HPDE6-E6E7 (cell line): ENCODE data around the gene PLA2G6.
"Not testable (repeated sequence)": the region's sequence is repeated elsewhere in the genome, so short reads cannot be mapped to it uniquely, and the experiment has no call there.

Experiments
- DNase-seq: peaks from one replicate; pipeline ENCODE4 v3.0.0; 2011; ENCODE audit warnings: missing footprints; ENCODE audit errors: extremely low spot score

PLA2G6 gene

DNA sequence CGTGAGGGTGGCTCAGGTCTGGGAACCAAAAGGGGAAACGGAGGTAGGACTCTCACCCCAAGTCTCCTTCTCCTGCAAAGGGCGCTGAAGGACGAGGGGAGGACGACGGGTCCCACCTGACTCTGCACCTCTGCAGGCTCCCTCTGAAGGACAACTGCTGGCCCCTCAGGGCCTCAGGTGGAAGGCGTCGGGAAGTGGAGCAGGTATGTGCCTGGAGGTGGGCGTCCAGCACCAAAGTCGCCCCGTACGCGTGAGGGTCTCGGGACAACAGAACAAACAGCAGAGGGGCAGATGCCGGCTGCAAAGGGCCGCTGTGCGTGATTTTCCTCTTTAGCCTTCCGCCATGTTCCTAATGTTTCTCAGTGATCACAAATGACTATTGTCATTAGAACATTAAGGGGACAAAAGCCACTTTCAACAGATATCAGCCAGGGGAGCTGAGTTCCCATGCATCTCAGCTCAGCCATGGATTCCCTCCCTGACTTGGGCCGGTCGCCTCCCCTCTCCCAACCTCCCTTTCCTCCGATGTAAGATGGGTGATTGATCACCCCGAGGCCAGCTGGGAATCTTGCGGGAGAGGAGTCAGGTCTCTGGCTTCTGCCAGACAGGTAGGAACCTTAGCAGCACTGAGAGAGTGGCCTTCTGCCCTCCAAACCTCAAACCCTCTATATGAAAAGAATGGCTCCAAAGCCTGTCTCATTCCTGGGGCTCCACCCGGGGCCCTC is 98.5 kb downstream of the PLA2G6 start:
- no peak for DNase-seq

DNA sequence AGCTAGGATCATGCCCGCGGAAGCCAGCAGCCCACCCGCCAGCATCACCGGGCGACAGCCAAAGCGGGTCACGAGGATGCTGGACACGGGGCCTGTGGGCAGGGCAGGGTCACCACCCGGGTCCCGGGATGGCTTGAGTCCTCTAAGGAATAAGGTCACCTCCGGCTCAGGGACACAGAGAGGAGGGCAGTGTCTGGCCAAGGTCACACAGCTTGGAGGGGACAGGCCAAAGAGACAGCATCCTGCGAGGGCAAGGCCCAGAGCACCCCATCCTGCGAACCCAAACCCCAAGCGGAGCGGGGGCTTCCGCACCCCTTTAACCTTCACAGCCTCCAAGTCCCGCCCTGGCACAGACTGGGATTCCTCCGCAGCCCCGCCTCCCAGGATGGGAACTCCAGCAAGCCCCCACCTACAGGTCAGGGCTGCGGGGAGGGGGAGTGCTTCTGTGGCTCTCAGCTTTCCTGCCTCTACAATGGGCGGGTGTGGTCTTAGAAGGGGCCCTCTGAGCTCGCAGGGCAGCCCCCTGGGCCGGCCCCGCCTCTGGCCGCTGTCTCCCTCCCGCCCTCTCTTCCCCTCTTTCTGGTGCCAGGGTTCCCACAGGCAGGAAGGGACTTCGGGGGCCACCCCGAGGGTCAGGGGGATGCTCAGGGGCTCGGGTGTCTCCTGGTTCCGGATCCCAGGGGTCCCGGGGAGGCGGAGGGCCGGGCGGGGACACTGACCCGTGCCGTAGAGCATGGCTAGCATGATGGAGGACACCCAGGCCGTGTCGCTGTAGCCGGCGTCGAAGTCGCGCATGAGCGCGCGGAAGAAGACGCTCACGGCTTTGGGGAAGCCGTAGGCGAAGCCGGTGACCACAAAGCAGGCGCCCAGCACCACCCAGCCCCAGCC is 99.4 kb downstream of the PLA2G6 start:
- DNase-seq: no peak

DNA sequence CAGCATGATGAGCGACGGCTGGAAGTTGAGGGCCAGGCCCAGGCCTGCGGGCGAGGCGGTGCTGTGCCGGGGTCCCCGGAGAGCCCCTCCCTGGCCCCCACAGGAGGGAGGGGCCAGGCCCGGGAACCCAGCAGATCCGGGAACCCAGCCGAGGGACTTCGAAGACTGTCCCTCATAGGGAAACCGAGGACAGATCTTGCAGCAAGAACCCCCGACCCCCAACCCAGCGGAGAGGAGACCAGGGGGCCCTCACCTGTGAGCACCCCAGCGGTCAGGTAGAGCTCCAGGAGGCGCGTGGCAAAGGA is 100.0 kb downstream of the PLA2G6 start:
- no peak for DNase-seq

DNA sequence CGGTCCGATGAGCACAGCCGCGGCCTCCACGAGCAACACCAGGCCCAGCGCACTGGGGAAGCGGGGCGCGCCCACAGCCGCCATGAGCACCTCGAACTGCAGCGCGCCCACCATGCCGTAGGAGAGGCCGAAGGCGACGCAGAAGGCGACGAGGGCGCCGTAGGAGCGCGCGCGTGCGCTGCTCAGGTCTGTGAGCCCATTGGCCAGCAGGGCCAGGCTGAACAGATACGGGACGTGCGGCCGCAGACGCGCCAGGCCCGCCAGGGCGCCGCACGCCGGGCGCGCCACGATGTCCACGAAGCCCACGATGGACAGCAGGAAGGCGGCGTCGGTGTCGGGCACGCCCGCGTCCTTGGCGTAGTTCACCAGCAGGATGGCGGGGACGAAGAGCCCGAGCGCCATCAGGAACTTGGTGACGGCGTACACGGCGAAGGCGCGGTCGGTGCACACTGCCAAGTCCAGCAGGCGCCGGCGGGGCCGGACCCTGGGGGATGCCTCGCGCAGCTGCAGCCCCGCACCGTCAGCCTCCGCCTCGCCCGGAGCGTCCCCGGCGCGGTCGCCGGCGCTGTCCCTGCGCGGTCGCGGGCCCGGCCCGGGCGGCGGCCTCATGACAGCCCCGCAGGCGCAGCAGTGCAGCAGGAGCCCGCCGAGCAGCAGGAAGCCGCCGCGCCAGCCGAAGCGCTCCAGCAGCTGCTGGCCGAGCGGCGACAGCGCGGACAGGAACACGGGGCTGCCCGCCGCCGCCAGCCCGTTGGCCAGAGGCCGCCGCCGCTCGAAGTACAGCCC is 100.6 kb downstream of the PLA2G6 start:
- DNase-seq: no peak

DNA sequence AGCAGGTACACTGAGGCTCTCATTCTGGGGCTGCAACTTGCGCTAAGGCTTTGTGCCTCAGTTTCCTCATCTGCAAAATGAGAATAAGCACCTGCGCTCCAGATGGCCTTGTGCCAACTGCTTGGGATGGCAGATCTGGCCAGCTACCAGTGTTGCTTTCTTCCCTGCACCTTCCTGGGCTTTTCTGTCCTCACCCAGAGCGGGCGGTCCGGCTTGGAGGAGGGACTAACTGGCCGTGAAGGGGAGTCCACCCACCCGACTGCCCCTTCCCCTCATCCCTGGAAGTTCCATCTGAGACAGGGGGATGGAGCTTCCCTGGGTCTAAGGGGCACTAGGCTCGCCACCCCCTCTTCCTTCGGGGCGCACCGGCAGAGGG is 101.2 kb downstream of the PLA2G6 start:
- DNase-seq: no peak

DNA sequence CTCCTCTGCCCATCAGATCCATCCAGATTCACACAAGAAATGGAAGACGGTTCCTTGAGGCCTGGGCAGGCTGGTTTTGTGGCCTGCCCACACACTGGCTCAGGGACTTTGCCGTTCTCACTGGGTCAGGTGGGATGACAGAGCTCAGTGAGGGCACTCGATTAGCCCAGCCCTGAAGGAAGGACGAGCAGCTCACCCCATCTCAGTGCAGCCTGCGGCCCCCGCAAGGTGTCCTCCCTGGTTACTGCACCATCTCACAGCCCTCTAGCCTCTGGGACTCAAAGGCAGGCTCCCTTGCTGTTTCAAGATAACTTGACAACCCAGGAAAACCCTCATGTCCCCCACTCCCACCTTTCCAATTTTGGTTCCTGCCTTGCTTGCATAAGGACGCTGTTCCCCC is 101.8 kb downstream of the PLA2G6 start:
- DNase-seq: no peak

DNA sequence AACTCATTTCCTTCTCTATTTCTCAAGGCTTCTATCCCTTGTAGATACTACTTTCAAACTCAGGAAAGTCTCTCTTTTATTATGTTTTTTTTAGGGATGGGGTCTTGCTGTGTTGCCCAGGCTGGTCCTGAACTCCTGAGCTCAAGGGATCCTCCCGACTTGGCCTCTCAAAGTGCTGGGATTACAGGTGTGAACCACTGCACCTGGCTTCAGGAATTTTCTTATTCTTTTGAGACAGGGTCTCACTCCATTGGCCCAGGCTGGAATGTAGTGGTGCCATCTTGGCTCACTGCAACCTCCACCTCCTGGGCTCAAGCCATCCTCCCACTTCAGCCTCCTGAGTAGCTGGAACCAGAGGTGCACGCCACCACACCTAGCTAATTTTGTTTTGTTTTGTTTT is 102.4 kb downstream of the PLA2G6 start:
- DNase-seq: not testable (repeated sequence)

DNA sequence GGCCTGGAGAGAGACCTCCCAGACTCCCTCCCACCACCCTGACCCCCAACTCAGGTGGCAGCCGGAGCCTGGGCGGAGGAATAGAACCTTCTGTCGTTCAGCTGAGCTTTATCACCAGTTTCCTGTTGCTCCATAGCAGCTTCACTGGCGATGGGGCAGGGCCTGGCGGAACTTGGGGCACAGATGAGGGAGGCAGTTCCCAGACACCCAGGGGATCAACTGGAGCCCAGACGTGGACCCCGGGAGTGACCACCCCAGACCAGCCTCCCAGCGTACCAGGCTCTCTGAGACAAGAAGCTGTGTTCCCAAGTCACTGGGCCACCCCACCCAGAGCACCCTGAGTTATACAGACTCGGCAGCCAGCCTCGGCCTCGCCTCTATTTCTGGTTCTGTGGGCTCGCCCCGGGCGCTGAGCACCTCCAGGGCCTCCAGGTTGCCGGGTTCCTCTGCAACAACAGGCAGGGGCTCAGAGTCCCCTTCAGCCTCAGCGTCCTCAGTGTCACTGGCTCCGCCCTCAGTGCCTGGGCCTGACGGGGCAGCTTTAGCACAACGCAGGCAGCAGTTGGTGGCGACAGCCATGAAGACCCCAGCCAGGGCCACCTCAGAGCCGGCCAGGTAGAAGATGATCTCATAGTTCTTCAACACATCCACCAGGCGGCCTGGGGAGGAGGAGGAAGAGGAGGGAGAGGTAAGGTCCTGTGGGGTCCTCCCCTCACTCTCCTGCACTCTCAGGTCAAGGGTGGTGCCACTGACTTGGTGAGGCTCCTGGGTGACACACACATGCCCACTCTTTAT is 103.4 kb downstream of the PLA2G6 start:
- no peak for DNase-seq

DNA sequence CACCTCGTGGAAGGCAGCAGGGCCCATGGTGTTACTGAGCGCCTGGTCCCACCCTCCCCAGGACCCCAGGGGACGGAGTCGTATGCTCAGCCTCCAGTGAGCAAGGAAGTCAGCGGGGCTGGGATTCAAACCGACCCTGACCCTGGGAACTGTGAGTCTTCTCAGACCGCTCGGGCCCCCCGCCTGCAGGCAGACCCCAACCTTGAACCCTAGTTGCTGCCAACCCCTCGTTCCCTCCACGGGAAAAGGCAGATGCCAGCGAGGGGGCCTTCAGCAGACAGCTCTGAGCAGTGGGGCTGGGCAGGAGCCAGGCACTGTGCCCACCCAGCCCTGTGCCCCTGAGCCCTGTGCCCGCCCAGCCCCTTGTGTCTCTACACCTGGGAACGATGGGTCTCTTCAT is 104.0 kb downstream of the PLA2G6 start:
- DNase-seq: no peak

DNA sequence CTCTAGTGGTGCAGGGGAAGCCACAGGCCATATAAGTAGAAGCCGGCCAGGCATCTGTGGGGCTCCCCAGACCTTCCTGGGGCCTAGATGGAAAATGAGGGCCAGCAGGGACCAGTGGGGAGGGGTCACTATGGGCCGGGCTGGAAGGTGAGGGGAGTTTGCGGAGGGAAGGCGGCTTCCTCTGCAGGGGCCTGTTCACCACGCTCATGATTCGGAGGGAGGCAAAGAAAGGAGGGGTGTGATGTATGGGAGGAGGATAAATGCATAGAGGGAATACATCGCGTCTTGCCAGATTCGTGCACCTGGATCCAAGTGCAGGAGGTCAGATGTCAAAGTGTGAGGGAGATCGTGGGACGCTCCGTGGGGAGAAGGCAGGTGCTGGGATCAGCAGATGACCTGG is 104.5 kb downstream of the PLA2G6 start:
- no peak for DNase-seq

DNA sequence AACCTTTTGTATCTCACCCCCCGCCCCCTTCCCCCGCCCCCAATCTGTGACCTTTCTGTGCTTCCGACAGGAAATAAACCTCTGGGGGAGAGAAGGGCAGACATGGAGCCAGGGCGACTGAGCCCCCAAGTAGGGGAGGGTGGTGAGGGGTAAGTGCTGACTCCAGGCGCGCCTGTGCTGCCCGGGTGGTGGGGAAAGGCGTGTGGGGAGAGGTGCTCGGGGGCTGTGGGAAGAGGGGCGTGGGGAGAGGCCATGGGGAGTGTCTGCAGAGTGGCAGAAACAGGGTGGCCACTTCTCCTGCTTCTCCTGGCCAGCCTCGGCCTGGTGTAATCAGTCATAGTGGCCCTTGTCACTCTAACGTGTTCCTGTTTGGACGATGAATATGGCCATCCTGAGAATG is 105.7 kb downstream of the PLA2G6 start:
- DNase-seq: no peak

DNA sequence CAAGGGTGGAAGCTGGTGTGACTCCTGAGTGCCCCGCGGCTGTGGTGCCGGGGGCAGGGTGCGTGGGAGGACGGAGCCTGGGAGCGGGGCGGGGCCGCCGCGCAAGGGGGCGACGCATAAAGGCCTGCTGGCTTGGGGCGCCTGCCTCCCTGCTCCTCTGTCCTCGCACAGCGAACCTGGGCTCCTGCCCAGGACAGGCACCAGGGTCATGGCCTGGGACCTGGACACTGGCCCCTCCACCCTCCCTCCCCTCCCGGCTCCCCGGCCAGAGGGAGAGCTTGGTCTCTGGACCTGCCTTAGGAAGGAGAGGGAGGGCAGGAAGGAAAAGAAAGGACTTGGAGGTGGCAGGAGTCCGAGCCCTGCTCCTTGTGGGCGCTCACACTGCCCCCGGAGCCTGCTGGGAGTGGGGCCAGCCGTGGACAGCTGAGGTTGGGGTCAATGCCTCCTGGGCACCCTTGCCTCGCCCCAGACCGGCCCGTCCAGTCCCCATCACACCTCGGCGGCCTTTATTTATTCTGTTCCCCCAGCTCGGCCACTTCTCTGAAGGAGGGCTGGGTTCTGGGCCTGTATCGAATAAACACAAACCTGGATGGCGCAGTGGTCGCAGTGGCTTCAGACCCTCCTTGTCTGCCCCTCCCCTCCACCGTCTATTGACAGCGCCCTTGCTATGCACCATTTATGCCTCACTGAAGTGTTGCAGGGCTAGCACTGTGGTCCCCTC is 106.4 kb downstream of the PLA2G6 start:
- no peak for DNase-seq

DNA sequence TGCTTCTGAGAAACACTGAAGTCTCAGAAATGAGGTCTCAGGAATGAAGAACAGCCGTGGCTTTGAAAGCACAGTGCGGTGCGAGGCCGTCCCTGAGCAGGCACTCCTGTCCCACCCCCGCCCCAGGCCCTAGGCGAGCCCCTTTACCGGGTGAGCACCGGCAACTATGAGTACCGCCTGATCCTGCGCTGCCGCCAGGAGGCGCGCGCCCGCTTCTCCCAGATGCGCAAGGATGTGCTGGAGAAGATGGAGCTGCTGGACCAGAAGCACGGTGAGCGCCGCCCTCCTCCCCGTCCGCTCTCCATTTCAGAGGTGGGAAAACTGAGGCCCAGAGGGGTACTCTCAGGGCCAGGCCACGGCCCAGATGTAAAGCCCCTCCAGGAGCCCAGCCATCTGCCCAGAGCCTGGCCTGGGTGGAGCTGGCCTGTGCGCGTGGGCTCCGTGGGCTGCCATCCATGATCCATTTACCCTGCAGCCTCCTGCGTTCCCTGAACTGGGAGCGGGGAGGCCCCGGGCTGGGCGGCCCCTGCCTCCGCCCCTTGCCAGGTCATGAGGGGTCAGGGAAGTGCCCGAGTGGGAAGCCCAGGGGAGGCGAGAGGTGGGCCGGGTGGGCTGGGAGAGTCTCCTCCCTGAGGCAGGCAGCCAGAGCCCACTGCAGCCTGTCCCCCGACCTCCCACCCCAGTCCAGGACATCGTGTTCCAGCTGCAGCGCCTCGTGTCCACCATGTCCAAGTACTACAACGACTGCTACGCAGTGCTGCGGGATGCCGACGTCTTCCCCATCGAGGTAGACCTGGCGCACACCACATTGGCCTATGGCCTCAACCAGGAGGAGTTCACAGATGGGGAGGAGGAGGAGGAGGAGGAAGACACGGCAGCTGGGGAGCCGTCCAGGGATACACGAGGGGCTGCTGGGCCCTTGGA is 107.2 kb downstream of the PLA2G6 start:
- no peak for DNase-seq

DNA sequence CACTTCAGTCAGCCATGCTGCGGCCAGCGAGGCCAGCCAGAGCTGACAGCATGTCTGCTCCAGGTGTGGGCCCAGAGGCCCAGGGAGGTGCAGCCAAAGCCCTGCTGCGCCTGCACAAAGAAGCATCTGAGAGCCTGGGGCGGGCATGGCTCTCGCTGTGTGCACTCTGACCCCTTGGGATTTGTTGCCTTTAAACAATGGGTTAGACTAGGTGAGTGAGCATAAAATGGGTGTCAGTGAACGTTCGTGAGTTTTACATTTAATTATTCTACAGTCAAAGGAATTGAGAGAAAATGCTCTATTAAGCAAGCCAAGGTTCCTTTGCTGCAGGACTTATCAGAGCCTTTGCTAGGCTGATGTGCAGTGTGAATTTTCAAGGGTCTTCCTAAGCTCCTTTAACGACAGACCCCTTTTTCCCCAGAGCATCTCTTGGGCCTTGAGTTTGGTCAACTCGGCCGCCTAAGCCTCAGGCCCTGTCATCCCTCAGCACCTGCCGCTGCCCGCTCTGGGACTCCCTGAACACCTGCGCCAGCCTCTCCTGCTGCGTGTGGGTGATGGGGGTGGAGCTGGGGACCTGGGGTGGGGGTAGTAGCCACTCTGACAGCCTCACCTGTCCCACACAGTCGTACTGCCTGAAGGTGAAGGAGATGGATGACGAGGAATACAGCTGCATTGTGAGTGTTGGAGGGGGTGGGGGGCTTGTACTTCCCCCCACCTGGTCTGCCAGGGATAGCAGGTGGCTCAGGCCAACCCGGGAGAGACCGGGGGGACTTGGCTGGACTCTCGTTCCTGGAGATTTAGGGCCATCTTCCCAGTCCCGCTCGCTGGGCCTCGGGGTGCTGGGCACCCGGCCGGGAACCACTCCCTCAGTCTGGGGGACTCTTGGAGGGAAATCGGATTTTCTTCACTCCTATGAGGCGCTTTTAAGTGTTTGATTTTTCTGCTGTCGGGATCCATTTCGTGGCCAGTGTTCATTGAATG is 108.2 kb downstream of the PLA2G6 start:
- DNase-seq: no peak

DNA sequence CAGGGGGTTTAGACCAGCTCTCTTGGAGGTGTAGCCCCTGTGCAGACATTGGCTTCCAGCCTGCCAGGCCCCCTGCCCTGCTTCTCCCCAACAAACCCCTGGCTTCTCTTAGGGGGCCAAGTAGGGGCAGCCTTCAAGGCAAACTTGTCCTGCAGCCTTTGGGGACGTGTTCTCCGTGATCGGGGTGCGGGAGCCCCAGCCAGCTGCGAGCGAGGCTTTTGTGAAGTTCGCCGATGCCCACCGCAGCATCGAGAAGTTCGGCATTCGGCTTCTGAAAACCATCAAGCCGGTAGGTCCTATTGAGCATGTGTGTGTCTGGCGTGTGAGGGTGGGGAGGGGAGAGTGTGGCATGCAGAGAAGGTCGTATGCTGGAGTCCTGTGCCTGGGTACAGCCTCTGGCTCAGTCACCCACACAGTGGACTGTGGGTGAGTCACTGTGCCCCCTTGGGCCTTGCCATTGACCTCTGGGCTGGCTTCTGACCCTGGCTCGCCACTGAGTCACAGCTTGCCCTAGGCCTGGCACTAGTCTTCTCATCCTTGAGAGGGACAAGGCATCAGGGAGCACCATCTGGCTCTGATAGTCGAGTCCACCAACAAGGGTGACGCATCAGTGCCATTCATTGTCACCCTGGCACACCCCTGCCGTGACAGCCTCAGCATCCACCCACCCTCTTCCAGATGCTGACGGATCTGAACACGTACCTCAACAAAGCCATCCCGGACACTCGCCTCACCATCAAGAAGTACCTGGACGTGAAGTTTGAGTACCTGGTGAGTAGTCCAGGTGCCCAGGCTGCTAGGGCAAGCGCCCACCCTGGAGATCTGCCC is 109.1 kb downstream of the PLA2G6 start:
- no peak for DNase-seq

DNA sequence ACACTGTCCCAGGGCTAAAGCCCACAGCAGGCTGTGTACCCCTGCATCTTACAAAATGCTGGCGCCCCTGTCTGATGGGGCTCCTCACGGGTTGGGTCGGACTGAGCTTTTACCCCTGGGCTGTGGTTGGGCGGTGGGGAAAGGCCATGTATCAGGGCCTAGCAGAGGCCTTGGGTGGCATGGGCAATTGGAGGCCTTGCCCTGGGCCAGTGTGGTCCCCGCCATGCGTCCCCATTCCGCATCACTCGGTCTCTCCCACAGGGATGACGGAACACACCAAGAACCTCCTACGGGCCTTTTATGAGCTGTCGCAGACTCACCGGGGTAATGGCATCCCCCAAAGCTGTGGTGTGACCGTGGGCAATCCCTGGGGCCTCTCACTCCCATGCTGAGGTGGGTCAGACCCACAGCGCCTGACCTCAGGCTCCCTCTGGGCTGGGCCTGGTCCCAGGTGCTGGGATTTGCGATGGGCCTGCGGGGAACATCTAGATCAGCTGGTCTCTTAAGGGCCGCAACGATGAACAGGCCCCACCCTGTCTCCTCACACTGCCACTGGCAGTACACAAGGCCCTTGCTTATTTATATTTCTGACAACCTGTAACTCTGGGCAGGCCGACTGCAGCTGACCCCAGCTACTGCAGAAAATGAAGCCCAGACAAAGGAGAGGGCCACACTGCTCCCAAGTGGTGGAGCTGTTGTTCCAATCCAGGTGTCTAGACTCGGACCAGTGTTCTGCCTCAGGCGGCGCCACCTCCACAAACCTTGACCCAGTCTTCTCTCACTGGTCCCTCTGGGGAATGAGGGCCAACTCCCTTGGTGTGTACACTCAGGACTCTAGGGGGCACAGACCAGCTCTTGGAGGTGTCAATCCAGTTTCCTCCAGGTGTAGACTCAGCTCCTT is 110.0 kb downstream of the PLA2G6 start:
- DNase-seq: no peak
